SK-N-SH (cell line): Measurements from ENCODE around the gene CFAP68. TPM values are rescaled to one million over a fixed set of nuclear protein-coding genes. Genes with fewer than 3 reads are reported as not detected.

Experiments
- CTCF ChIA-PET: fragments of 300-600, 350-600 bp; formaldehyde crosslinking; extraction: SDS; loops from one replicate; lab custom pipeline; 2021; lab: Yijun Ruan, JAX
- POLR2A ChIA-PET: fragments of 350-600 bp; sonication (Branson Sonifier 250); formaldehyde crosslinking; extraction: SDS; loops from one replicate; lab custom pipeline; 2020; ENCODE audit warnings: antibody characterized with exemption, inconsistent platforms; lab: Yijun Ruan, JAX
- DNase-seq: peaks from one replicate; pipeline ENCODE4 v3.0.0; 2012
- H2AFZ ChIP-seq: fragments of 200-600 bp; sonication (generic); 2 replicates; pipeline ENCODE4 v1.8.1; 2016; ENCODE audit warnings: antibody characterized with exemption, mild to moderate bottlenecking, low read depth
- H3F3A ChIP-seq: fragments of 200-600 bp; sonication (generic); replicated peaks from 2 replicates; pipeline ENCODE3; 2016; ENCODE audit warnings: antibody characterized with exemption, mild to moderate bottlenecking; ENCODE audit not compliant: insufficient read depth
- H3K27ac ChIP-seq, 2 experiments: fragments of 200-500 bp in 1 of 2; fragments of 200-600 bp in 1 of 2; sonication (Bioruptor generic) in 1 of 2; sonication (generic), shearing (Covaris generic) in 1 of 2; 2 replicates each; pipeline versions ENCODE4 v1.5.1 to v1.6.1; 2014 to 2016; ENCODE audit warnings: low read depth in 2 of 2, inconsistent platforms in 1 of 2, low read length in 1 of 2, mild to moderate bottlenecking in 1 of 2, mixed read lengths in 1 of 2
- H3K27me3 ChIP-seq: fragments of 200-600 bp; sonication (generic), shearing (Covaris generic); 2 replicates; pipeline ENCODE4 v1.6.1; 2016; ENCODE audit warnings: mixed run types; ENCODE audit not compliant: insufficient read depth
- H3K36me3 ChIP-seq, 2 experiments: fragments of 200-500 bp in 1 of 2; fragments of 200-600 bp in 1 of 2; sonication (Bioruptor generic) in 1 of 2; sonication (generic) in 1 of 2; replicated peaks in 1 of 2; 2 replicates each; pipeline versions ENCODE3 to v1.5.1; 2014 to 2016; ENCODE audit warnings: low read length in 1 of 2, mild to moderate bottlenecking in 1 of 2; ENCODE audit not compliant: insufficient read depth in 2 of 2, control insufficient read depth in 1 of 2
- H3K4me1 ChIP-seq, 2 experiments: fragments of 200-500 bp in 1 of 2; fragments of 200-600 bp in 1 of 2; sonication (Bioruptor generic) in 1 of 2; sonication (generic), shearing (Covaris generic) in 1 of 2; 2 replicates each; pipeline versions ENCODE4 v1.5.1 to v1.6.1; 2014 to 2016; ENCODE audit warnings: low read depth in 1 of 2, low read length in 1 of 2, mixed run types in 1 of 2; ENCODE audit not compliant: insufficient read depth in 2 of 2, control insufficient read depth in 1 of 2
- H3K4me2 ChIP-seq: fragments of 200-600 bp; sonication (generic), shearing (Covaris generic); 2 replicates; pipeline ENCODE4 v1.6.1; 2017; ENCODE audit warnings: mixed run types
- H3K4me3 ChIP-seq, 2 experiments: fragments of 200-500 bp in 1 of 2; fragments of 200-600 bp in 1 of 2; sonication (Bioruptor generic) in 1 of 2; sonication (generic), shearing (Covaris generic) in 1 of 2; 2 replicates each; pipeline versions ENCODE4 v1.5.1 to v1.8.1; 2014 to 2016; ENCODE audit warnings: low read depth in 2 of 2, inconsistent platforms in 1 of 2, low read length in 1 of 2, mild to moderate bottlenecking in 1 of 2, mixed read lengths in 1 of 2, moderate library complexity in 1 of 2
- H3K79me2 ChIP-seq: fragments of 200-600 bp; sonication (generic); 2 replicates; pipeline ENCODE4 v1.8.1; 2017; ENCODE audit warnings: mild to moderate bottlenecking; ENCODE audit not compliant: insufficient read depth
- H3K9ac ChIP-seq: fragments of 200-600 bp; sonication (generic); 2 replicates; pipeline ENCODE4 v1.6.1; 2017; ENCODE audit warnings: mixed run types
- H3K9me2 ChIP-seq: fragments of 200-600 bp; sonication (generic); 2 replicates; pipeline ENCODE4 v1.6.1; 2017; ENCODE audit warnings: mixed run types
- H3K9me3 ChIP-seq: fragments of 200-600 bp; sonication (generic); 2 replicates; pipeline ENCODE4 v1.6.1; 2017; ENCODE audit warnings: mixed run types, mild to moderate bottlenecking, moderate library complexity
- H4K20me1 ChIP-seq: fragments of 200-600 bp; sonication (generic); 2 replicates; pipeline ENCODE4 v1.6.1; 2017; ENCODE audit warnings: mild to moderate bottlenecking, mixed run types; ENCODE audit not compliant: insufficient read depth
- CTCF ChIP-seq: fragments of 200-600 bp; sonication (generic); IDR thresholded peaks from 2 replicates; pipeline ENCODE4 v1.6.1; 2017; ENCODE audit warnings: antibody characterized with exemption, mild to moderate bottlenecking, moderate library complexity
- ELF1 ChIP-seq: IDR thresholded peaks from 2 replicates; pipeline ENCODE4 v1.4.0; 2012
- EZH2phosphoT487 ChIP-seq: fragments of 200-600 bp; sonication (generic); IDR thresholded peaks from 2 replicates; pipeline ENCODE4 v1.6.1; 2017; ENCODE audit warnings: low read depth, mixed run types, mild to moderate bottlenecking, antibody characterized with exemption, moderate library complexity, borderline replicate concordance
- FOXM1 ChIP-seq: IDR thresholded peaks from 2 replicates; pipeline ENCODE4 v1.4.0; 2012; ENCODE audit warnings: low read depth, mild to moderate bottlenecking
- GABPA ChIP-seq: IDR thresholded peaks from 2 replicates; pipeline ENCODE4 v1.4.0; 2012; ENCODE audit warnings: low read depth, mild to moderate bottlenecking
- GATA2 ChIP-seq: sonication (generic); formaldehyde crosslinking; IDR thresholded peaks from 2 replicates; pipeline ENCODE4 v1.5.0; 2020; ENCODE audit warnings: mild to moderate bottlenecking, missing genetic modification reagents
- JUND ChIP-seq: IDR thresholded peaks from 2 replicates; pipeline ENCODE4 v1.4.0; 2012
- MXI1 ChIP-seq: IDR thresholded peaks from 2 replicates; pipeline ENCODE4 v1.6.1; 2012; ENCODE audit warnings: mild to moderate bottlenecking, low read depth, low read length, improper control_type of control experiment
- RAD21 ChIP-seq: IDR thresholded peaks from 2 replicates; pipeline ENCODE4 v1.6.1; 2012; ENCODE audit warnings: mild to moderate bottlenecking, low read length
- RCOR1 ChIP-seq: fragments of 150-350 bp; IDR thresholded peaks from 2 replicates; pipeline ENCODE4 v1.6.1; 2017; ENCODE audit warnings: antibody characterized with exemption, low read length
- RFX5 ChIP-seq: IDR thresholded peaks from 2 replicates; pipeline ENCODE4 v1.6.1; 2012; ENCODE audit warnings: mild to moderate bottlenecking, improper control_type of control experiment, low read length
- RXRA ChIP-seq: IDR thresholded peaks from 2 replicates; pipeline ENCODE4 v1.4.0; 2012; ENCODE audit warnings: low read depth, mild to moderate bottlenecking, borderline replicate concordance
- SIN3A ChIP-seq: IDR thresholded peaks from 2 replicates; pipeline ENCODE4 v1.6.1; 2012; ENCODE audit warnings: low read depth, mild to moderate bottlenecking, low read length, moderate library complexity, borderline replicate concordance
- SMC3 ChIP-seq: IDR thresholded peaks from 2 replicates; pipeline ENCODE4 v1.6.1; 2012; ENCODE audit warnings: low read depth, low read length, improper control_type of control experiment
- TAF1 ChIP-seq: IDR thresholded peaks from 2 replicates; pipeline ENCODE4 v1.6.1; 2012; ENCODE audit warnings: low read depth, mild to moderate bottlenecking, low read length, moderate library complexity, borderline replicate concordance
- ZBTB33 ChIP-seq: IDR thresholded peaks from 2 replicates; pipeline ENCODE4 v1.4.0; 2012; ENCODE audit warnings: low read depth, borderline replicate concordance
- WGBS: methylation state at CpG from one replicate; pipeline ENCODE4 v1.1.6; 2017; ENCODE audit warnings: low lambda C conversion rate; 5-methylcytosine and 5-hydroxymethylcytosine counted together
- polyA plus RNA-seq, 3 experiments: library from polyadenylated mRNA; depleted of rRNA; stranded (reverse); fragments of >200 nt; gene quantifications; 2 replicates each; pipeline ENCODE4 v1.2.3, GENCODE V29; 2012
- TF ChIP-seq, protein P1 (sequence below): IDR thresholded peaks from 2 replicates; pipeline ENCODE4 v1.6.1; 2012; ENCODE audit warnings: mild to moderate bottlenecking, low read depth, low read length, moderate library complexity
- TF ChIP-seq, protein P2 (sequence below): fragments of 150-350 bp; IDR thresholded peaks from 2 replicates; pipeline ENCODE4 v1.6.1; 2017; ENCODE audit warnings: antibody characterized with exemption, low read length, low read depth, borderline replicate concordance

Gene CFAP68
- polyA plus RNA-seq, 1 of the 3 experiments (the other 2 are of a cell fraction) = 61.2 TPM

DNA sequence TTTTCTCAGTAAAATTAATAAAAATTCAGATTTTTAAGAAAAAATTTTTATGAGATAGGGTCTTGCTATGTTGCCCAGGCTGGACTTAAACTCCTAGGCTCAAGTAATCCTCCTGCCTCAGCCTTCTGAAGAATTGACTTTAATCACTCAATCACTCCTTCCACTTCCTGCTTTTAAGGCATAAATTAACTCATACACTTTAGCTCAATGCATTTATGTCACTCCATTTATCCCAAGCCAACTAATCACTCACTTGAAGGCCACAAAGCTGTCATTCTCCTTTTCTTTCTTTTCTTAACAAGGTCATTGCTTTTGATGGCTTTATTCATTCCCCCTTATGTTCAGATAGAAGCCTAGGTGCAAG lies 8.8 kb upstream of the CFAP68 start:
- no peaks in the 10 kb centered on the region for H4K20me1 ChIP-seq
- ChIA-PET CTCF (interaction anchor here (0.7 to 1.5 kb wide), 10 partner anchors 12 to 266 kb away, joined by 3 to 6 read pairs (median 3); no protein-coding TSS in a partner anchor), POLR2A (interaction anchor here (0.8 to 1.7 kb wide), 5 partner anchors 10 to 216 kb away, joined by 3 to 9 read pairs (median 3); partner anchors contain the start of genes SDHD and TIMM8B)
- no peaks in the 10 kb centered on the region for H3K9me3 ChIP-seq
- H3K79me2 ChIP-seq = peaks cover 18% of the 10 kb centered on the region
- peak overlapping the region; percentile 86 for H3K9ac ChIP-seq
- peak overlapping the region; percentile 81 to 85 for H3K4me3 ChIP-seq
- H3K4me1 ChIP-seq = peaks cover 0 to 6% of the 10 kb centered on the region in 2 experiments; a peak in 3 of 4 replicates
- DNase-seq = no peak
- H3K27me3 ChIP-seq = no peaks in the 10 kb centered on the region
- H3F3A ChIP-seq = peaks cover 3% of the 10 kb centered on the region
- peaks cover 25 to 28% of the 10 kb centered on the region in 2 experiments for H3K36me3 ChIP-seq
- TF ChIP-seq GABPA = no peak
- TF ChIP-seq ELF1 = no peak
- no peak for TF ChIP-seq MXI1
- TF ChIP-seq RFX5 = no peak
- no peak for TF ChIP-seq TAF1
- TF ChIP-seq FOXM1 = no peak
- no peak for TF ChIP-seq RCOR1
- TF ChIP-seq JUND = no peak
- TF ChIP-seq SIN3A = no peak
- TF ChIP-seq CTCF = no peak
- H2AFZ ChIP-seq = peak overlapping the region; percentile 90; the same call in 1 of the 2 replicates
- H3K27ac ChIP-seq = peak overlapping the region; percentile 81 to 93
- no peaks in the 10 kb centered on the region for H3K9me2 ChIP-seq
- peak overlapping the region; percentile 85 for H3K4me2 ChIP-seq

DNA sequence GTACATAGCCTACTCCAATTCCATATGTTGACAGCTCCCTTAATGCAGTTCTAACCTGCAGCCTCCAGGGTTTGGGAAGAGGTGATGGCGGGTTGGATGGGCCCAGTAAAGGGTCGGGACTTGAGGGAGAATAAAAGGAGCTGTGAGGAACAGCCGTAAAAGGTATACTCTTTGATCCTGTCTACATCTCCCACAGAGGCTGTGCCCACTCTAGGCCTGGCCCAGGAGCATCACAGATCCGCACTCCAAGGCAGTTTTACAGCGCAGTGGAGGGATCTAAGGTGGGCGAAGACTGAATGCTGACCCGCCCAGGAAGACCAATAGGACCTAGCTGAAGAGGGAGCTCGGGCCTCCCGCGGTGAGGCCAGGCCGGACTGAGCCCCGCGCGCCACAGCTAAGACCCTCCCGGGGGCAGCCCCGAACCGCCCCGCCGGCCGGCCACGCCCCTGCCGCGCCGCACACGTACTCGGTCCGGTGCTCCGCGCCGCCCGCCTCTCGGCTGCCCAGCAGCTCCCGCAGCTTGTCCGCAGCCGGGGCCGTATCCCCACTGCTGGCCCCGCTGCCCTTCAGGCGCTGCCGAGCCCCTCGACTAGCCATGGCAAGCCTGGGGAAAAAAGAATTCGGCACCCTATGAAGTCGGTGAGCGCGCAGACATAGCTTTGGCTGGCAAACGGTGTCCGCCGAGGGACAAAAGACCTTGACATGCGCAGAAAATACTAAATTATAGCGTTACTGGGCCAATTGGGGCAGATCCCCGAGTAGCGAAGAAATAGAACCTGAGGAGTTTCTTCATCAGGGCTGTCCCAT lies 8.3 kb upstream of the CFAP68 start, which contains the start of gene ALG9:
Gene ALG9 (minus strand): TSS at position 696 of the 807 bp plus-strand sequence. CDS start 99 bp downstream, at position 597.
- Histone ChIP-seq H3K36me3 (peaks cover 21 to 31% of the 10 kb centered on the region in 2 experiments), H3K27ac (peak within 1 kb of the TSS; percentile 81 to 93), H3K4me1 (peaks cover 0 to 6% of the 10 kb centered on the region in 2 experiments; a peak in 3 of 4 replicates), H3K79me2 (peaks cover 18% of the 10 kb centered on the region), H3K9me3 (no peaks in the 10 kb centered on the region), H3K4me2 (peak within 1 kb of the TSS; percentile 85), H2AFZ (peak within 1 kb of the TSS; percentile 90), H4K20me1 (no peaks in the 10 kb centered on the region), H3K9ac (peak within 1 kb of the TSS; percentile 86), H3K27me3 (no peaks in the 10 kb centered on the region), H3F3A (peaks cover 3% of the 10 kb centered on the region), H3K4me3 (peak within 1 kb of the TSS; percentile 81 to 85), H3K9me2 (no peaks in the 10 kb centered on the region)
- ChIA-PET POLR2A (interaction anchor here (0.8 to 1.7 kb wide), 6 partner anchors 9 to 216 kb away, joined by 3 to 9 read pairs (median 4); partner anchors contain the start of genes SDHD and TIMM8B), CTCF (interaction anchor here (0.7 to 1.6 kb wide), 13 partner anchors 13 to 268 kb away, joined by 3 to 6 read pairs (median 3); no protein-coding TSS in a partner anchor)
- WGBS = 3% methylated on average over 13 of the region's 51 CpGs
- peak; percentile 95 for DNase-seq
- no peak for TF ChIP-seq ZBTB33
- TF ChIP-seq EZH2phosphoT487 = no peak
- TF ChIP-seq, protein P1, sequence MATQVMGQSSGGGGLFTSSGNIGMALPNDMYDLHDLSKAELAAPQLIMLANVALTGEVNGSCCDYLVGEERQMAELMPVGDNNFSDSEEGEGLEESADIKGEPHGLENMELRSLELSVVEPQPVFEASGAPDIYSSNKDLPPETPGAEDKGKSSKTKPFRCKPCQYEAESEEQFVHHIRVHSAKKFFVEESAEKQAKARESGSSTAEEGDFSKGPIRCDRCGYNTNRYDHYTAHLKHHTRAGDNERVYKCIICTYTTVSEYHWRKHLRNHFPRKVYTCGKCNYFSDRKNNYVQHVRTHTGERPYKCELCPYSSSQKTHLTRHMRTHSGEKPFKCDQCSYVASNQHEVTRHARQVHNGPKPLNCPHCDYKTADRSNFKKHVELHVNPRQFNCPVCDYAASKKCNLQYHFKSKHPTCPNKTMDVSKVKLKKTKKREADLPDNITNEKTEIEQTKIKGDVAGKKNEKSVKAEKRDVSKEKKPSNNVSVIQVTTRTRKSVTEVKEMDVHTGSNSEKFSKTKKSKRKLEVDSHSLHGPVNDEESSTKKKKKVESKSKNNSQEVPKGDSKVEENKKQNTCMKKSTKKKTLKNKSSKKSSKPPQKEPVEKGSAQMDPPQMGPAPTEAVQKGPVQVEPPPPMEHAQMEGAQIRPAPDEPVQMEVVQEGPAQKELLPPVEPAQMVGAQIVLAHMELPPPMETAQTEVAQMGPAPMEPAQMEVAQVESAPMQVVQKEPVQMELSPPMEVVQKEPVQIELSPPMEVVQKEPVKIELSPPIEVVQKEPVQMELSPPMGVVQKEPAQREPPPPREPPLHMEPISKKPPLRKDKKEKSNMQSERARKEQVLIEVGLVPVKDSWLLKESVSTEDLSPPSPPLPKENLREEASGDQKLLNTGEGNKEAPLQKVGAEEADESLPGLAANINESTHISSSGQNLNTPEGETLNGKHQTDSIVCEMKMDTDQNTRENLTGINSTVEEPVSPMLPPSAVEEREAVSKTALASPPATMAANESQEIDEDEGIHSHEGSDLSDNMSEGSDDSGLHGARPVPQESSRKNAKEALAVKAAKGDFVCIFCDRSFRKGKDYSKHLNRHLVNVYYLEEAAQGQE = no peak
- TF ChIP-seq RXRA = no peak
- no peak for TF ChIP-seq JUND
- no peak for TF ChIP-seq GATA2 (CRISPR knock-in tag)
- no peak for TF ChIP-seq RAD21
- TF ChIP-seq GABPA = no peak
- no peak; the same call in 1 of the 2 replicates for TF ChIP-seq SMC3
- TF ChIP-seq, protein P2, sequence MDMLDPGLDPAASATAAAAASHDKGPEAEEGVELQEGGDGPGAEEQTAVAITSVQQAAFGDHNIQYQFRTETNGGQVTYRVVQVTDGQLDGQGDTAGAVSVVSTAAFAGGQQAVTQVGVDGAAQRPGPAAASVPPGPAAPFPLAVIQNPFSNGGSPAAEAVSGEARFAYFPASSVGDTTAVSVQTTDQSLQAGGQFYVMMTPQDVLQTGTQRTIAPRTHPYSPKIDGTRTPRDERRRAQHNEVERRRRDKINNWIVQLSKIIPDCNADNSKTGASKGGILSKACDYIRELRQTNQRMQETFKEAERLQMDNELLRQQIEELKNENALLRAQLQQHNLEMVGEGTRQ = no peak
- no peak for TF ChIP-seq FOXM1
